ES-I3 (cell line): Measurements from ENCODE around the gene BCL6B.
A peak's percentile ranks its signal among the peaks of the same experiment; 100 is the strongest.

Experiments used
- H3K36me3 ChIP-seq: 2 replicates; pipeline ENCODE4 v1.6.1; 2013; ENCODE audit warnings: mild to moderate bottlenecking, low read length, control low read depth, moderate library complexity; ENCODE audit not compliant: insufficient read depth
- H3K4me1 ChIP-seq: 2 replicates; pipeline ENCODE4 v1.6.1; 2013; ENCODE audit warnings: mild to moderate bottlenecking, control low read depth, low read length; ENCODE audit not compliant: insufficient read depth
- H3K9ac ChIP-seq: 2 replicates; pipeline ENCODE4 v1.6.1; 2013; ENCODE audit warnings: low read depth, mild to moderate bottlenecking, low read length, moderate library complexity
- H3K9me3 ChIP-seq: 2 replicates; pipeline ENCODE4 v1.6.1; 2013; ENCODE audit warnings: mild to moderate bottlenecking, low read length, moderate library complexity; ENCODE audit not compliant: control insufficient read depth, insufficient read depth

BCL6B gene

GRCh38 chr17:7001318-7001961 lies 21.4 kb upstream of the BCL6B start:
- Histone ChIP-seq H3K4me1 (no peaks in the 10 kb centered on the region), H3K9ac (no peak overlapping the region), H3K36me3 (peaks cover 3% of the 10 kb centered on the region), H3K9me3 (no peaks in the 10 kb centered on the region)

GRCh38 chr17:7002288-7003047 lies 20.4 kb upstream of the BCL6B start:
- H3K36me3 ChIP-seq: peaks cover 3% of the 10 kb centered on the region
- H3K4me1 ChIP-seq: no peaks in the 10 kb centered on the region
- H3K9ac ChIP-seq: no peak overlapping the region
- H3K9me3 ChIP-seq: no peaks in the 10 kb centered on the region

GRCh38 chr17:7003745-7004144 lies 19.1 kb upstream of the BCL6B start:
- no peaks in the 10 kb centered on the region for H3K9me3 ChIP-seq

GRCh38 chr17:7004398-7005253 lies 18.2 kb upstream of the BCL6B start:
- no peaks in the 10 kb centered on the region for H3K4me1 ChIP-seq
- H3K9ac ChIP-seq: no peak overlapping the region
- no peaks in the 10 kb centered on the region for H3K9me3 ChIP-seq
- peaks cover 3% of the 10 kb centered on the region for H3K36me3 ChIP-seq

More at GRCh38 chr17:7003745-7004144, 19.1 kb upstream of the BCL6B start:
- Histone ChIP-seq H3K36me3 (peaks cover 3% of the 10 kb centered on the region), H3K9ac (no peak overlapping the region), H3K4me1 (no peaks in the 10 kb centered on the region)

- H3K9ac ChIP-seq: no peak overlapping the region
- H3K36me3 ChIP-seq: no peaks in the 10 kb centered on the region; the same call in 1 of the 2 replicates
- H3K4me1 ChIP-seq: no peaks in the 10 kb centered on the region
- H3K9me3 ChIP-seq: no peaks in the 10 kb centered on the region
Measured at GRCh38 chr17:7005716-7006115, 17.1 kb upstream of the BCL6B start.

- H3K9ac ChIP-seq: no peak overlapping the region
- H3K36me3 ChIP-seq: no peaks in the 10 kb centered on the region
- H3K9me3 ChIP-seq: no peaks in the 10 kb centered on the region
- no peaks in the 10 kb centered on the region for H3K4me1 ChIP-seq
Measured at GRCh38 chr17:7007143-7007542, 15.7 kb upstream of the BCL6B start.

GRCh38 chr17:7010523-7010922 lies 12.3 kb upstream of the BCL6B start:
- Histone ChIP-seq H3K9ac (no peak overlapping the region), H3K4me1 (no peaks in the 10 kb centered on the region), H3K36me3 (no peaks in the 10 kb centered on the region), H3K9me3 (no peaks in the 10 kb centered on the region)

- Histone ChIP-seq H3K36me3 (no peaks in the 10 kb centered on the region), H3K9ac (peak overlapping the region; percentile 90; the same call in 1 of the 2 replicates), H3K4me1 (no peaks in the 10 kb centered on the region), H3K9me3 (no peaks in the 10 kb centered on the region)
Measured at GRCh38 chr17:7011415-7011814, 11.4 kb upstream of the BCL6B start.

- Histone ChIP-seq H3K9me3 (no peaks in the 10 kb centered on the region), H3K4me1 (no peaks in the 10 kb centered on the region), H3K9ac (peak overlapping the region; percentile 90), H3K36me3 (no peaks in the 10 kb centered on the region)
Measured at GRCh38 chr17:7011942-7012254, 11.0 kb upstream of the BCL6B start.

- Histone ChIP-seq H3K36me3 (no peaks in the 10 kb centered on the region), H3K9ac (peak overlapping the region; percentile 90), H3K4me1 (no peaks in the 10 kb centered on the region; the same call in 1 of the 2 replicates), H3K9me3 (no peaks in the 10 kb centered on the region)
Measured at GRCh38 chr17:7014261-7014994, 8.4 kb upstream of the BCL6B start.

GRCh38 chr17:7014995-7015958 lies 7.6 kb upstream of the BCL6B start:
- Histone ChIP-seq H3K36me3 (no peaks in the 10 kb centered on the region), H3K9ac (peak overlapping the region; percentile 90), H3K9me3 (no peaks in the 10 kb centered on the region), H3K4me1 (peaks cover 2% of the 10 kb centered on the region)

- Histone ChIP-seq H3K9me3 (no peaks in the 10 kb centered on the region), H3K36me3 (no peaks in the 10 kb centered on the region), H3K4me1 (peaks cover 4% of the 10 kb centered on the region), H3K9ac (no peak overlapping the region)
Measured at GRCh38 chr17:7016418-7016817, 6.4 kb upstream of the BCL6B start.
